GM19463 (cell line): ENCODE results near the gene BMPR1A.
A peak's percentile ranks its signal among the peaks of the same experiment; 100 is the strongest.
"Not testable (repeated sequence)": the region's sequence is repeated elsewhere in the genome, so short reads cannot be mapped to it uniquely, and the experiment has no call there.

ENCODE experiments used
- ATAC-seq: cut with Tn5 transposase; IDR thresholded peaks from one replicate; pipeline ENCODE4 v1.9.1; 2021; ENCODE audit warnings: mild to moderate bottlenecking, moderate library complexity; ENCODE audit not compliant: unreplicated experiment

BMPR1A gene

GRCh38 chr10:86729677-86730076 lies 26.7 kb upstream of the BMPR1A start:
- ATAC-seq, result no peak

GRCh38 chr10:86730227-86730626 lies 26.2 kb upstream of the BMPR1A start:
- ATAC-seq, result no peak

GRCh38 chr10:86732771-86733170 lies 23.6 kb upstream of the BMPR1A start:
- no peak for ATAC-seq

- no peak for ATAC-seq
Measured at GRCh38 chr10:86733260-86733671, 23.2 kb upstream of the BMPR1A start.

- ATAC-seq, result no peak
Measured at GRCh38 chr10:86734207-86734988, 22.0 kb upstream of the BMPR1A start.

- not testable (repeated sequence) for ATAC-seq
Measured at GRCh38 chr10:86735278-86735677, 21.1 kb upstream of the BMPR1A start.

- no peak for ATAC-seq
Measured at GRCh38 chr10:86742230-86742629, 14.2 kb upstream of the BMPR1A start.

- ATAC-seq, result no peak
Measured at GRCh38 chr10:86744067-86744725, 12.2 kb upstream of the BMPR1A start.

- ATAC-seq, result no peak
Measured at GRCh38 chr10:86747796-86748581, 8.4 kb upstream of the BMPR1A start.

- no peak for ATAC-seq
Measured at GRCh38 chr10:86749854-86750253, 6.6 kb upstream of the BMPR1A start.

- no peak for ATAC-seq
Measured at GRCh38 chr10:86751477-86751876, 4.9 kb upstream of the BMPR1A start.

- ATAC-seq, result no peak
Measured at GRCh38 chr10:86752311-86752710, 4.1 kb upstream of the BMPR1A start.

GRCh38 chr10:86753051-86753450 lies 3.4 kb upstream of the BMPR1A start:
- ATAC-seq, result no peak

- ATAC-seq, result no peak
Measured at GRCh38 chr10:86753638-86754434, 2.6 kb upstream of the BMPR1A start.

GRCh38 chr10:86755454-86755739 lies 1.0 kb upstream of the BMPR1A start:
- ATAC-seq, result no peak

- ATAC-seq, result peak; percentile 79
Measured at GRCh38 chr10:86755740-86756510, 494 bp upstream of the BMPR1A start.

GRCh38 chr10:86757113-86757972 lies 924 bp downstream of the BMPR1A start:
- ATAC-seq, result peak; percentile 2

GRCh38 chr10:86758189-86759072 lies 2.0 kb downstream of the BMPR1A start:
- ATAC-seq, result no peak
